Ovary (tissue), 9 donors: Measurements from ENCODE around the gene ATL3. TPM values are rescaled to one million over a fixed set of nuclear protein-coding genes. Genes with fewer than 3 reads are reported as not detected.

Source experiments
- DNase-seq, 5 donors: peaks; one replicate each; pipeline ENCODE4 v3.0.0-alpha.2; 2019 to 2020
- H3K27ac ChIP-seq, 2 donors: fragments of 200-600 bp; one replicate each; pipeline versions ENCODE4 v1.5.1 to v1.8.0; 2019 to 2022
- H3K27me3 ChIP-seq: fragments of 200-600 bp; one replicate; pipeline ENCODE4 v1.8.0; 2022
- H3K36me3 ChIP-seq: fragments of 200-600 bp; sonication (generic); one replicate; pipeline ENCODE4 v1.5.1; 2019
- H3K4me1 ChIP-seq: one replicate; pipeline ENCODE4 v1.8.1; 2013; ENCODE audit warnings: mild to moderate bottlenecking, moderate library complexity; ENCODE audit not compliant: insufficient read depth
- H3K4me3 ChIP-seq: fragments of 200-600 bp; sonication (generic); one replicate; pipeline ENCODE4 v1.5.1; 2017
- H3K9me3 ChIP-seq, 2 donors: fragments of 200-600 bp in 1 of 2; sonication (generic) in 1 of 2; one replicate each; pipeline versions ENCODE4 v1.5.1 to v1.8.1; 2013 to 2019; ENCODE audit warnings: mild to moderate bottlenecking in 1 of 2, moderate library complexity in 1 of 2
- EP300 ChIP-seq: sonication (generic); formaldehyde crosslinking; IDR thresholded peaks from one replicate; pipeline ENCODE4 v1.6.1; 2017; ENCODE audit warnings: antibody characterized with exemption
- POLR2A ChIP-seq: fragments of 450-650 bp; IDR thresholded peaks from one replicate; pipeline ENCODE4 v1.6.1; 2017; ENCODE audit warnings: antibody characterized with exemption, mild to moderate bottlenecking, moderate library complexity
- WGBS, 3 donors: extraction: QIAGEN DNeasy Blood & Tissue Kit in 1 of 3; methylation state at CpG; one replicate each; pipeline versions ENCODE4 v1.1.5 to v1.1.7; 2013 to 2017; 5-methylcytosine and 5-hydroxymethylcytosine counted together
- intact Hi-C, 4 donors: fragments of 100-400 bp; cut with DNase I; formaldehyde crosslinking; loops; one replicate each; pipeline versions ENCODE4 v1.11.0 to v1.15.1; 2022 to 2023
- polyA plus RNA-seq, 2 donors: library from polyadenylated mRNA; stranded (reverse); fragments of 200-250 nt in 1 of 2; fragments of 350-450 nt in 1 of 2; fragmentation: Illumina TruSeq in 1 of 2; extraction: RNeasy Lipid Tissue Mini Kit (QIAGEN cat#74804) in 1 of 2; gene quantifications; one replicate each; pipeline ENCODE4 v1.2.3, GENCODE V29; 2013 to 2014
- total RNA-seq, 7 donors: library from RNA; depleted of rRNA in 2 of 7; stranded (reverse); fragments of >200 nt in 2 of 7; fragmentation: NEBNext Ultra II Directional in 3 of 7; extraction: Animal tissue kit (Norgen Biotek cat#: 25700) in 3 of 7; gene quantifications; one replicate each; pipeline versions ENCODE4 v1.1.0 to v1.2.4, GENCODE V29; 2016 to 2023
- TF ChIP-seq, protein P1 (sequence below), 3 donors: fragments of 450-650 bp in 2 of 3; fragments of 200-600 bp in 1 of 3; IDR thresholded peaks; one replicate each; pipeline versions ENCODE4 v1.5.1 to v1.8.0; 2016 to 2022; ENCODE audit warnings: antibody characterized with exemption in 3 of 3, mild to moderate bottlenecking in 1 of 3
- donor health status: DM: no; HTN: no; CAD: no; lungs with moderate emphysema.
- donor health status: DM: no; HTN: no; CAD: no.
- donor health status: Bipolar disorder and iron deficiency.
- donor health status: DM: yes; HTN: yes; CAD: no.
- donor health status: DM: no; HTN: no; CAD: no.
- donor health status: DM: yes; HTN: yes; CAD: no.

Gene ATL3
- total and polyA plus RNA-seq, 9 donors = 16.5 to 81.8 (median 51.9) TPM

- no peak overlapping the region for H3K4me3 ChIP-seq
- H3K4me1 ChIP-seq = peaks cover under 1% of the 10 kb centered on the region
- no peaks in the 10 kb centered on the region for H3K36me3 ChIP-seq
- intact Hi-C loops = no loop called here
- no peak for DNase-seq
- TF ChIP-seq EP300 (no peak), POLR2A (no peak)
- TF ChIP-seq, protein P1, sequence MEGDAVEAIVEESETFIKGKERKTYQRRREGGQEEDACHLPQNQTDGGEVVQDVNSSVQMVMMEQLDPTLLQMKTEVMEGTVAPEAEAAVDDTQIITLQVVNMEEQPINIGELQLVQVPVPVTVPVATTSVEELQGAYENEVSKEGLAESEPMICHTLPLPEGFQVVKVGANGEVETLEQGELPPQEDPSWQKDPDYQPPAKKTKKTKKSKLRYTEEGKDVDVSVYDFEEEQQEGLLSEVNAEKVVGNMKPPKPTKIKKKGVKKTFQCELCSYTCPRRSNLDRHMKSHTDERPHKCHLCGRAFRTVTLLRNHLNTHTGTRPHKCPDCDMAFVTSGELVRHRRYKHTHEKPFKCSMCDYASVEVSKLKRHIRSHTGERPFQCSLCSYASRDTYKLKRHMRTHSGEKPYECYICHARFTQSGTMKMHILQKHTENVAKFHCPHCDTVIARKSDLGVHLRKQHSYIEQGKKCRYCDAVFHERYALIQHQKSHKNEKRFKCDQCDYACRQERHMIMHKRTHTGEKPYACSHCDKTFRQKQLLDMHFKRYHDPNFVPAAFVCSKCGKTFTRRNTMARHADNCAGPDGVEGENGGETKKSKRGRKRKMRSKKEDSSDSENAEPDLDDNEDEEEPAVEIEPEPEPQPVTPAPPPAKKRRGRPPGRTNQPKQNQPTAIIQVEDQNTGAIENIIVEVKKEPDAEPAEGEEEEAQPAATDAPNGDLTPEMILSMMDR (IDR thresholded peaks at IDR 0.05) = no peak
- no peaks in the 10 kb centered on the region for H3K27me3 ChIP-seq
- H3K9me3 ChIP-seq = no peaks in the 10 kb centered on the region
- H3K27ac ChIP-seq = no peak overlapping the region
Measured at GRCh38 chr11:63716046-63716445, 44.9 kb upstream of the ATL3 start.

GRCh38 chr11:63713766-63714165 is 42.6 kb upstream of the ATL3 start:
- H3K4me3 ChIP-seq = no peak overlapping the region
- no peaks in the 10 kb centered on the region for H3K36me3 ChIP-seq
- no peaks in the 10 kb centered on the region for H3K27me3 ChIP-seq
- TF ChIP-seq POLR2A = no peak
- TF ChIP-seq EP300 = no peak
- TF ChIP-seq, protein P1 (IDR thresholded peaks at IDR 0.05) = no peak
- intact Hi-C loops = no loop called here
- no peaks in the 10 kb centered on the region for H3K9me3 ChIP-seq
- 48 to 62% (median 62%) methylated on average over 2 of the region's 2 CpGs for WGBS, 3 donors
- no peak overlapping the region for H3K27ac ChIP-seq
- no peak for DNase-seq
- H3K4me1 ChIP-seq = peaks cover 3% of the 10 kb centered on the region

GRCh38 chr11:63711838-63712237 is 40.7 kb upstream of the ATL3 start:
- TF ChIP-seq POLR2A (no peak), EP300 (no peak)
- TF ChIP-seq, protein P1 (IDR thresholded peaks at IDR 0.05) = no peak
- H3K9me3 ChIP-seq = no peaks in the 10 kb centered on the region
- intact Hi-C loops = no loop called here
- no peaks in the 10 kb centered on the region for H3K27me3 ChIP-seq
- H3K4me3 ChIP-seq = no peak overlapping the region
- peaks cover 3% of the 10 kb centered on the region for H3K4me1 ChIP-seq
- H3K36me3 ChIP-seq = no peaks in the 10 kb centered on the region
- WGBS, 3 donors = 92 to 94% (median 93%) methylated on average over 6 of the region's 6 CpGs
- DNase-seq = no peak
- no peak overlapping the region for H3K27ac ChIP-seq

DNA sequence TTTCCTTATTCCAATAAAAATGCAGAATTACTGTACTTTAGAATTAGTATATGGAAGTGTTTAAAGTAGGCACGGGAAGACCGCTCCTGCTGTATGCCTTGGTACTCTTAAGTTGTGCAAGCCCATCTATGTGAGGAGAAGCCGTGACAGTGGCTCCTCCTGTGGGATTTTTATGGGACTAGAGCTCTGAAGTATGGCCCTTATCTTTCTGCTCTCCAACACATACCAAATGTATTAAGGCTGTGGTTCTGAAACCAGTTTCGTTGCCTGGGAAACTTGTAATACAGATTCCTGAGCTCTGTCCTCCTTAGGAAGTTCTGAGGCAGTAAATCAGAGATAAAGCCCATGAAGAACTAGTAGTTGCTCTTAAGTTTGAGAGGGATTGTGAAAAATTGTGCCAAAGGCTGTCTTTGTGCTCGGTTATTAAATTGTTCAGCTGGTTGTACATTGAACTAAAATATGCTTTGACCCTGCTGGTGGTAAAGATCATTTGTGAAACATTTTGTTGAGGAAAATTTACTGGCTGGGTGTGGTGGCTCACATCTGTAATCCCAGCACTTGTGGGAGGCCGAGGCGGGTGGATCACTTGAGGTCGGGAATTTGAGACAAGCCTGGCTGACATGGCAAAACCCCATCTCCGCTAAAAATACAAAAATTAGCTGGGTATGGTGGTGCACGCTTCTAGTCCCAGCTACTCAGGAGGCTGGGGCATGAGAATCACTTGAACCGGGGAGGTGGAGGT is 39.5 kb upstream of the ATL3 start:
- no peak overlapping the region for H3K27ac ChIP-seq
- TF ChIP-seq EP300 = no peak
- TF ChIP-seq POLR2A = no peak
- TF ChIP-seq, protein P1 (IDR thresholded peaks at IDR 0.05) = no peak
- 21 to 27% (median 24%) methylated on average over 11 of the region's 11 CpGs for WGBS, 3 donors
- peaks cover 3% of the 10 kb centered on the region for H3K4me1 ChIP-seq
- H3K27me3 ChIP-seq = no peaks in the 10 kb centered on the region
- intact Hi-C loops = no loop called here
- DNase-seq = peak in 1 of 5 donors; percentile 29
- no peaks in the 10 kb centered on the region for H3K36me3 ChIP-seq
- no peaks in the 10 kb centered on the region for H3K9me3 ChIP-seq
- no peak overlapping the region for H3K4me3 ChIP-seq
